DND-41 (cell line): ENCODE results near the gene SPAST.
"Not testable (repeated sequence)": the region's sequence is repeated elsewhere in the genome, so short reads cannot be mapped to it uniquely, and the experiment has no call there.

Experiments
- ATAC-seq: fragments of 200-7000 bp; cut with Tn5 transposase; 3 replicates; pipeline ENCODE4 v1.9.1; 2021; ENCODE audit warnings: low read depth; ENCODE audit not compliant: insufficient read depth
- DNase-seq: peaks from one replicate; pipeline ENCODE4 v3.0.0-alpha.2; 2020
- H2AFZ ChIP-seq: 2 replicates; pipeline ENCODE4 v1.6.0; 2012; ENCODE audit warnings: low read depth, low read length
- H3K27ac ChIP-seq: 2 replicates; pipeline ENCODE4 v1.5.1; 2012; ENCODE audit warnings: low read length, inconsistent platforms
- H3K27me3 ChIP-seq: fragments of 200-600 bp; sonication (generic); 2 replicates; pipeline ENCODE4 v1.6.0; 2012; ENCODE audit warnings: low read length, mild to moderate bottlenecking, inconsistent platforms; ENCODE audit not compliant: insufficient read depth, poor library complexity
- H3K36me3 ChIP-seq: 2 replicates; pipeline ENCODE4 v1.5.1; 2012; ENCODE audit warnings: low read length, inconsistent platforms; ENCODE audit not compliant: insufficient read depth
- H3K4me1 ChIP-seq: 2 replicates; pipeline ENCODE4 v1.5.1; 2012; ENCODE audit warnings: mild to moderate bottlenecking, low read length; ENCODE audit not compliant: insufficient read depth
- H3K4me2 ChIP-seq: 2 replicates; pipeline ENCODE4 v1.6.0; 2012; ENCODE audit warnings: mild to moderate bottlenecking, moderate library complexity, low read length, inconsistent platforms; ENCODE audit not compliant: insufficient read depth
- H3K4me3 ChIP-seq, 2 experiments: fragments of 200-600 bp in 1 of 2; shearing (Covaris generic) in 1 of 2; 2 replicates each; pipeline ENCODE4 v1.5.1; 2012 to 2016; ENCODE audit warnings: inconsistent platforms in 2 of 2, low read length in 2 of 2, mild to moderate bottlenecking in 2 of 2, low read depth in 1 of 2, moderate library complexity in 1 of 2
- H3K79me2 ChIP-seq: 2 replicates; pipeline ENCODE4 v1.6.0; 2012; ENCODE audit warnings: low read length, inconsistent platforms; ENCODE audit not compliant: insufficient read depth
- H3K9ac ChIP-seq: 2 replicates; pipeline ENCODE4 v1.6.0; 2012; ENCODE audit warnings: low read depth, mild to moderate bottlenecking, inconsistent platforms, low read length, moderate library complexity
- H3K9me3 ChIP-seq: 2 replicates; pipeline ENCODE4 v1.5.1; 2012; ENCODE audit warnings: low read length, moderate library complexity, mild to moderate bottlenecking, inconsistent platforms; ENCODE audit not compliant: insufficient read depth, severe bottlenecking
- H4K20me1 ChIP-seq: 2 replicates; pipeline ENCODE4 v1.6.0; 2012; ENCODE audit warnings: low read length; ENCODE audit not compliant: insufficient read depth
- CTCF ChIP-seq: IDR thresholded peaks from 2 replicates; pipeline ENCODE4 v1.5.1; 2012; ENCODE audit warnings: borderline replicate concordance, low read length, moderate library complexity, mild to moderate bottlenecking; ENCODE audit not compliant: poor library complexity, severe bottlenecking; ENCODE audit errors: extremely low read depth
- EZH2 ChIP-seq: IDR thresholded peaks from 3 replicates; pipeline ENCODE4 v1.6.1; 2012; ENCODE audit warnings: borderline replicate concordance, low read depth, mild to moderate bottlenecking, moderate library complexity, low read length, inconsistent platforms; ENCODE audit not compliant: severe bottlenecking

The SPAST gene

DNA sequence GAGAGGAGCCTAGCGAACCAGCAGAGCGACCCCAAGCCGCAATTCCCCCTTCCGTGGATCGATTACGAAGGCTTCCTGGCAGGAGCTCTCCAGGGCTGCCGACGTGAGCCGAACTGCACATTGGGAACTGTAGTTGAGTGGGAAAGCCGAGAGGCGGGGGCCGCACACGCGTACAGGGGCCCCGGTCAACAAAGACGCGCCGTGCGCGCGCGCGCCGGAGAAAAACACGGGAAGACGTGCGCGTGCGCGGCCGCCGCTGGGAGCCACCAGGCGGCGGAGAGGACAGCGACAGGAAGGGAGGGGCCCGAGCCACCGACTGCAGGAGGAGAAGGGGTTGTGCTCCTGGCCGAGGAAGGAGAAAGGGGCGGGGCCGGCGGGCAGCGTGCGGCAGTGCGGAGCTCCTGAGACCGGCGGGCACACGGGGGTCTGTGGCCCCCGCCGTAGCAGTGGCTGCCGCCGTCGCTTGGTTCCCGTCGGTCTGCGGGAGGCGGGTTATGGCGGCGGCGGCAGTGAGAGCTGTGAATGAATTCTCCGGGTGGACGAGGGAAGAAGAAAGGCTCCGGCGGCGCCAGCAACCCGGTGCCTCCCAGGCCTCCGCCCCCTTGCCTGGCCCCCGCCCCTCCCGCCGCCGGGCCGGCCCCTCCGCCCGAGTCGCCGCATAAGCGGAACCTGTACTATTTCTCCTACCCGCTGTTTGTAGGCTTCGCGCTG is at the start of gene SPAST:
TSS of gene SPAST (plus strand) at position 247 of the 711 bp plus-strand sequence. CDS start at position 523, 276 bp downstream.
- Histone ChIP-seq H3K27me3 (no peaks in the 10 kb centered on the region), H3K9ac (peak within 1 kb of the TSS; percentile 66), H3K4me1 (peaks cover 37% of the 10 kb centered on the region), H2AFZ (peak within 1 kb of the TSS; percentile 94), H3K4me3 (peak within 1 kb of the TSS; percentile 74 to 100), H3K27ac (peak within 1 kb of the TSS; percentile 85), H3K4me2 (peak within 1 kb of the TSS; percentile 100), H3K9me3 (no peaks in the 10 kb centered on the region), H3K36me3 (peaks cover 4% of the 10 kb centered on the region; the same call in 1 of the 2 replicates), H4K20me1 (no peaks in the 10 kb centered on the region), H3K79me2 (peaks cover 35% of the 10 kb centered on the region)
- no peak for TF ChIP-seq EZH2
- peak; percentile 51 for TF ChIP-seq CTCF
- ATAC-seq (peak; percentile 92), DNase-seq (peak; percentile 98)

GRCh38 chr2:32018789-32019482 is 44.4 kb upstream of the SPAST start:
- not testable (repeated sequence) for H4K20me1 ChIP-seq, H3K27me3 ChIP-seq, H3K27ac ChIP-seq, DNase-seq, H3K79me2 ChIP-seq, H2AFZ ChIP-seq, H3K4me1 ChIP-seq, H3K9ac ChIP-seq, H3K4me2 ChIP-seq, ATAC-seq, H3K4me3 ChIP-seq, H3K9me3 ChIP-seq
- peaks cover 30% of the 10 kb centered on the region for H3K36me3 ChIP-seq

- not testable (repeated sequence) for H3K9me3 ChIP-seq, H3K27ac ChIP-seq, ATAC-seq, H2AFZ ChIP-seq, H3K4me2 ChIP-seq, DNase-seq, H3K4me3 ChIP-seq, H4K20me1 ChIP-seq, H3K9ac ChIP-seq, H3K27me3 ChIP-seq
- H3K79me2 ChIP-seq = peaks cover 59% of the 10 kb centered on the region
- H3K4me1 ChIP-seq = peaks cover 16% of the 10 kb centered on the region
- H3K36me3 ChIP-seq = peaks cover 23% of the 10 kb centered on the region
Observed at GRCh38 chr2:32034198-32034887, 29.0 kb upstream of the SPAST start.

GRCh38 chr2:32039447-32040219 is 23.7 kb upstream of the SPAST start, which contains the start of gene DPY30:
DPY30 (minus strand) TSS chr2:32039805; CDS start chr2:32039456, 349 bp downstream.
- ATAC-seq (peak; percentile 91), DNase-seq (peak; percentile 91)
- Histone ChIP-seq H3K27me3 (no peaks in the 10 kb centered on the region), H3K9me3 (no peaks in the 10 kb centered on the region), H4K20me1 (no peaks in the 10 kb centered on the region), H3K36me3 (peaks cover 6% of the 10 kb centered on the region), H3K4me3 (peak within 1 kb of the TSS; percentile 75 to 96), H2AFZ (peak within 1 kb of the TSS; percentile 100), H3K4me2 (peak within 1 kb of the TSS; percentile 79), H3K79me2 (peaks cover 34% of the 10 kb centered on the region), H3K27ac (peak within 1 kb of the TSS; percentile 98), H3K9ac (peak within 1 kb of the TSS; percentile 81), H3K4me1 (peaks cover 26% of the 10 kb centered on the region)
- TF ChIP-seq EZH2 (no peak), CTCF (no peak)
